Measurements from ENCODE around the gene CHERP.

- TF ChIP-seq CTCF (conservative IDR thresholded peaks at IDR 0.05; ENCODE audit: low read length) (no peak), EZH2phosphoT487 (IDR thresholded peaks at IDR 0.05; ENCODE audit: borderline replicate concordance, low read depth, low read length) (no peak)
Measured at GRCh38 chr19:16588824-16589577, 46.8 kb upstream of the CHERP start.
